WERI-Rb-1 (cell line): ENCODE results near the gene SUOX.
"Not testable (repeated sequence)": the region's sequence is repeated elsewhere in the genome, so short reads cannot be mapped to it uniquely, and the experiment has no call there.

Source experiments
- DNase-seq: peaks from one replicate; pipeline ENCODE4 v3.0.0-alpha.2; 2020
- H3K27ac ChIP-seq: fragments of 250-450 bp; sonication (Bioruptor Pico); 2 replicates; pipeline ENCODE4 v1.5.1; 2020; ENCODE audit warnings: mild to moderate bottlenecking, moderate library complexity
- H3K27me3 ChIP-seq: fragments of 250-450 bp; sonication (Bioruptor Pico); 2 replicates; pipeline ENCODE4 v1.5.1; 2021; ENCODE audit warnings: mild to moderate bottlenecking, low read depth, moderate library complexity; ENCODE audit not compliant: insufficient read depth, severe bottlenecking
- H3K36me3 ChIP-seq: fragments of 250-450 bp; sonication (Bioruptor Pico); 2 replicates; pipeline ENCODE4 v1.5.1; 2020; ENCODE audit warnings: mild to moderate bottlenecking, moderate library complexity
- H3K4me3 ChIP-seq: 2 replicates; pipeline ENCODE4 v1.5.1; 2011; ENCODE audit warnings: low read depth, mild to moderate bottlenecking, control low read depth, low read length
- H3K9me3 ChIP-seq: fragments of 250-450 bp; sonication (Bioruptor Pico); 2 replicates; pipeline ENCODE4 v1.5.1; 2021; ENCODE audit warnings: mild to moderate bottlenecking, moderate library complexity; ENCODE audit not compliant: severe bottlenecking
- CTCF ChIP-seq: IDR thresholded peaks from 2 replicates; pipeline ENCODE4 v1.5.1; 2011; ENCODE audit warnings: low read depth, mild to moderate bottlenecking, control low read depth, inconsistent platforms, low read length

The SUOX gene

GRCh38 chr12:55985341-55985740 is 11.7 kb upstream of the SUOX start:
- no peak for DNase-seq
- Histone ChIP-seq H3K9me3 (no peaks in the 10 kb centered on the region), H3K27me3 (no peaks in the 10 kb centered on the region), H3K36me3 (peaks cover 51% of the 10 kb centered on the region), H3K27ac (no peak overlapping the region), H3K4me3 (no peak overlapping the region)
- TF ChIP-seq CTCF: no peak

GRCh38 chr12:55985976-55986375 is 11.1 kb upstream of the SUOX start:
- H3K4me3 ChIP-seq, H3K27me3 ChIP-seq, DNase-seq, H3K27ac ChIP-seq, H3K9me3 ChIP-seq: not testable (repeated sequence)
- peaks cover 51% of the 10 kb centered on the region for H3K36me3 ChIP-seq

GRCh38 chr12:55991110-55991509 is 6.0 kb upstream of the SUOX start:
- no peak for DNase-seq
- TF ChIP-seq CTCF: no peak
- Histone ChIP-seq H3K4me3 (no peak overlapping the region), H3K27ac (no peak overlapping the region), H3K36me3 (peaks cover 69% of the 10 kb centered on the region), H3K9me3 (no peaks in the 10 kb centered on the region), H3K27me3 (no peaks in the 10 kb centered on the region)

GRCh38 chr12:55993230-55993853 is 3.7 kb upstream of the SUOX start:
- H3K27ac ChIP-seq: peak overlapping the region; percentile 23; the same call in 1 of the 2 replicates
- H3K4me3 ChIP-seq: no peak overlapping the region
- H3K36me3 ChIP-seq: peaks cover 58% of the 10 kb centered on the region
- H3K9me3 ChIP-seq: no peaks in the 10 kb centered on the region
- no peaks in the 10 kb centered on the region for H3K27me3 ChIP-seq
- peak; percentile 27 for DNase-seq
- TF ChIP-seq CTCF: no peak

GRCh38 chr12:55995366-55995765 is 1.7 kb upstream of the SUOX start:
- Histone ChIP-seq H3K27ac (no peak overlapping the region), H3K9me3 (no peaks in the 10 kb centered on the region), H3K27me3 (no peaks in the 10 kb centered on the region), H3K36me3 (peaks cover 40% of the 10 kb centered on the region), H3K4me3 (no peak overlapping the region)
- no peak for TF ChIP-seq CTCF
- no peak for DNase-seq

- no peak overlapping the region for H3K27ac ChIP-seq
- TF ChIP-seq CTCF: peak; percentile 48
- peak overlapping the region; percentile 70 for H3K4me3 ChIP-seq
Measured at GRCh38 chr12:55996201-55996714, 818 bp upstream of the SUOX start.

More at GRCh38 chr12:55996201-55996714, 818 bp upstream of the SUOX start:
- Histone ChIP-seq H3K9me3 (no peaks in the 10 kb centered on the region), H3K27me3 (no peaks in the 10 kb centered on the region), H3K36me3 (peaks cover 31% of the 10 kb centered on the region)
- DNase-seq: peak; percentile 57
